Measurements from ENCODE around the gene SPINT2.

- no peak for TF ChIP-seq REST (IDR thresholded peaks at IDR 0.05)
- TF ChIP-seq CTCF (IDR thresholded peaks at IDR 0.05; ENCODE audit: low read depth, low read length, missing input control): no peak
- TF ChIP-seq JUND (IDR thresholded peaks at IDR 0.05): no peak
- no peak for TF ChIP-seq FOXA1 (IDR thresholded peaks at IDR 0.05)
- no peak for TF ChIP-seq SP1 (IDR thresholded peaks at IDR 0.05)
- TF ChIP-seq RAD21 (IDR thresholded peaks at IDR 0.05): no peak
- no peak for TF ChIP-seq YY1 (IDR thresholded peaks at IDR 0.05)
- no peak for TF ChIP-seq TAF1 (conservative IDR thresholded peaks at IDR 0.05)
- TF ChIP-seq EGR1 (IDR thresholded peaks at IDR 0.05; ENCODE audit: low read depth in 2 of 2): no peak
Observed at GRCh38 chr19:38252941-38253691, 11.3 kb upstream of the SPINT2 start.
